ENCODE data around the gene DOCK1.

DOCK1 gene

DNA sequence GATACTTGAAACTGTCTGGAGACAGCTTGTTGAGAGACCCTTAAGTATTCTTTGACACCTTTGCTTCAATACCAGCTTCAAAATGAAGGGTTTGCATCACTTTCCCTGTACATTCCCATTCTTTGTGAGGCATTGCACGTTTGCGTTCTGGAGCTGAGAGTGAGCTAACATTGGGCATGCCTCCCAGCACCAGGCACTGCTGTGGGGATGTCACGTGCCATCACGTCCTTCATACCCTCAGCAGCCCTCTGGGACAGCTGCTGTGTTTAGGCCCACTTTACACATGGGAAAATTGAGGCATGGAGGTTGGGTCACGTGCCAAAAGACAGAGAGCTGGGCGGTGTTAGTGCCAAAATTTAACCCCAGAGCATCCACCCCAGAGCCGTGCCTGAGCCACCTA lies 357.4 kb downstream of the DOCK1 start:
- Mint-ChIP-seq H3K27ac (no peak overlapping the region), H3K4me1 (peaks cover 8% of the 10 kb centered on the region), H3K27me3 (ENCODE audit: low read depth, poor library complexity) (peaks cover 8% of the 10 kb centered on the region), H3K36me3 (ENCODE audit: low read depth) (peaks cover 43% of the 10 kb centered on the region), H3K9me3 (no peaks in the 10 kb centered on the region), H3K4me3 (no peak overlapping the region)
- TF ChIP-seq, protein P1, sequence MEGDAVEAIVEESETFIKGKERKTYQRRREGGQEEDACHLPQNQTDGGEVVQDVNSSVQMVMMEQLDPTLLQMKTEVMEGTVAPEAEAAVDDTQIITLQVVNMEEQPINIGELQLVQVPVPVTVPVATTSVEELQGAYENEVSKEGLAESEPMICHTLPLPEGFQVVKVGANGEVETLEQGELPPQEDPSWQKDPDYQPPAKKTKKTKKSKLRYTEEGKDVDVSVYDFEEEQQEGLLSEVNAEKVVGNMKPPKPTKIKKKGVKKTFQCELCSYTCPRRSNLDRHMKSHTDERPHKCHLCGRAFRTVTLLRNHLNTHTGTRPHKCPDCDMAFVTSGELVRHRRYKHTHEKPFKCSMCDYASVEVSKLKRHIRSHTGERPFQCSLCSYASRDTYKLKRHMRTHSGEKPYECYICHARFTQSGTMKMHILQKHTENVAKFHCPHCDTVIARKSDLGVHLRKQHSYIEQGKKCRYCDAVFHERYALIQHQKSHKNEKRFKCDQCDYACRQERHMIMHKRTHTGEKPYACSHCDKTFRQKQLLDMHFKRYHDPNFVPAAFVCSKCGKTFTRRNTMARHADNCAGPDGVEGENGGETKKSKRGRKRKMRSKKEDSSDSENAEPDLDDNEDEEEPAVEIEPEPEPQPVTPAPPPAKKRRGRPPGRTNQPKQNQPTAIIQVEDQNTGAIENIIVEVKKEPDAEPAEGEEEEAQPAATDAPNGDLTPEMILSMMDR (IDR thresholded peaks at IDR 0.05), result no peak
- DNase-seq, result no peak

GRCh38 chr10:127265288-127265687 lies 360.1 kb downstream of the DOCK1 start:
- Mint-ChIP-seq H3K4me3 (no peak overlapping the region), H3K9me3 (no peaks in the 10 kb centered on the region), H3K36me3 (ENCODE audit: low read depth) (peaks cover 17% of the 10 kb centered on the region), H3K4me1 (no peaks in the 10 kb centered on the region), H3K27me3 (ENCODE audit: low read depth, poor library complexity) (peaks cover 6% of the 10 kb centered on the region), H3K27ac (no peak overlapping the region)
- DNase-seq, result no peak
- TF ChIP-seq, protein P1 (IDR thresholded peaks at IDR 0.05), result no peak

GRCh38 chr10:127266431-127266830 lies 361.2 kb downstream of the DOCK1 start:
- Mint-ChIP-seq H3K4me1 (no peaks in the 10 kb centered on the region), H3K9me3 (no peaks in the 10 kb centered on the region), H3K27ac (no peak overlapping the region), H3K36me3 (ENCODE audit: low read depth) (peaks cover 9% of the 10 kb centered on the region), H3K4me3 (no peak overlapping the region), H3K27me3 (ENCODE audit: low read depth, poor library complexity) (peaks cover 5% of the 10 kb centered on the region)
- DNase-seq, result no peak
- TF ChIP-seq, protein P1 (IDR thresholded peaks at IDR 0.05), result no peak

DNA sequence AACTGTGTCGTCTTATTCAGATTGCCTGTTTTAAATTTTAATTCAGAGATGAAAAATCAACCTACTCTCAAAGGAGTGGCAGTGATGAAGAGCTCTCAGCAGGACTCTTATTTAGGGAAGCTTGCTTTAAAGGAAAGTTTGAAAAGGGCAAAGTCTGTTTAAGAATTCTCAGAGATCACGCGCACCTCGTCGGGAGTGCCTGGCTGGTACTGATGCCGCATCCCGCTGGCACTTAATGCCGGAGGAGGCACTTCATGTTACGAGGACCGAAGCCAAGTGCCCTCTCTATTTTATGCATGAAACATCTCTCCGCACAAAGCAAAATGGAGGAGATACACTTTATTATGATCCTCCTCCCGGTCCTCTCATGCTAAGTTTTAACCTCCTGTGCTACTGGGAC lies 362.2 kb downstream of the DOCK1 start:
- H3K4me3 Mint-ChIP-seq, result no peak overlapping the region
- peaks cover 5% of the 10 kb centered on the region for H3K27me3 Mint-ChIP-seq (ENCODE audit: low read depth, poor library complexity)
- peaks cover 11% of the 10 kb centered on the region for H3K36me3 Mint-ChIP-seq (ENCODE audit: low read depth)
- peaks cover 2% of the 10 kb centered on the region for H3K9me3 Mint-ChIP-seq
- no peak for DNase-seq
- TF ChIP-seq, protein P1 (IDR thresholded peaks at IDR 0.05), result no peak
- no peaks in the 10 kb centered on the region for H3K4me1 Mint-ChIP-seq
- H3K27ac Mint-ChIP-seq, result no peak overlapping the region

GRCh38 chr10:127272076-127272475 lies 366.8 kb downstream of the DOCK1 start:
- no peak for DNase-seq
- H3K36me3 Mint-ChIP-seq (ENCODE audit: low read depth), result peaks cover 25% of the 10 kb centered on the region
- peaks cover 17% of the 10 kb centered on the region for H3K4me1 Mint-ChIP-seq
- H3K27ac Mint-ChIP-seq, result no peak overlapping the region
- no peak overlapping the region for H3K4me3 Mint-ChIP-seq
- peaks cover 2% of the 10 kb centered on the region for H3K27me3 Mint-ChIP-seq (ENCODE audit: low read depth, poor library complexity)
- TF ChIP-seq, protein P1 (IDR thresholded peaks at IDR 0.05), result no peak
- H3K9me3 Mint-ChIP-seq, result peaks cover 5% of the 10 kb centered on the region

GRCh38 chr10:127275272-127275671 lies 370.0 kb downstream of the DOCK1 start:
- Mint-ChIP-seq H3K4me3 (no peak overlapping the region), H3K4me1 (peaks cover 22% of the 10 kb centered on the region), H3K9me3 (peaks cover 9% of the 10 kb centered on the region), H3K27me3 (ENCODE audit: low read depth, poor library complexity) (no peaks in the 10 kb centered on the region), H3K27ac (no peak overlapping the region), H3K36me3 (ENCODE audit: low read depth) (peaks cover 40% of the 10 kb centered on the region)
- DNase-seq, result no peak
- TF ChIP-seq, protein P1 (IDR thresholded peaks at IDR 0.05), result no peak

Measured in nephron progenitor cell (in vitro differentiated cells).